Testis (tissue), 3 donors: Measurements from ENCODE around the gene MYO1D. TPM values are rescaled to one million over a fixed set of nuclear protein-coding genes. Genes with fewer than 3 reads are reported as not detected.

Experiments
- DNase-seq: peaks from one replicate; pipeline ENCODE4 v3.0.0-alpha.2; 2019
- H3K27ac ChIP-seq, 2 donors: fragments of 200-600 bp; sonication (generic); one replicate each; pipeline ENCODE4 v1.5.1; 2019
- H3K27me3 ChIP-seq: fragments of 200-600 bp; sonication (generic); one replicate; pipeline ENCODE4 v1.5.1; 2019
- H3K36me3 ChIP-seq: fragments of 200-600 bp; sonication (generic); one replicate; pipeline ENCODE4 v1.5.1; 2017; ENCODE audit warnings: low read depth; ENCODE audit errors: missing control alignments
- H3K4me1 ChIP-seq: fragments of 200-600 bp; sonication (generic); one replicate; pipeline ENCODE4 v1.5.1; 2019
- H3K4me3 ChIP-seq, 2 donors: fragments of 200-600 bp; sonication (generic); one replicate each; pipeline ENCODE4 v1.5.1; 2017 to 2019
- H3K9me3 ChIP-seq: fragments of 200-600 bp; sonication (generic); one replicate; pipeline ENCODE4 v1.5.1; 2017
- POLR2A ChIP-seq: fragments of 450-650 bp; IDR thresholded peaks from one replicate; pipeline ENCODE4 v1.6.1; 2017; ENCODE audit warnings: antibody characterized with exemption, mild to moderate bottlenecking, moderate library complexity
- WGBS, 2 donors: methylation state at CpG; one replicate each; pipeline ENCODE4 v1.1.5; 2018; 5-methylcytosine and 5-hydroxymethylcytosine counted together
- intact Hi-C: fragments of 100-400 bp; cut with DNase I; formaldehyde crosslinking; loops from one replicate; pipeline ENCODE4 v1.15.1; 2023; ENCODE audit warnings: low total_unique reads
- polyA plus RNA-seq: library from polyadenylated mRNA; stranded (reverse); fragments of 350-450 nt; fragmentation: Illumina TruSeq; extraction: RNeasy Lipid Tissue Mini Kit (QIAGEN cat#74804); gene quantifications from one replicate; pipeline ENCODE4 v1.2.3, GENCODE V29; 2014; ENCODE audit warnings: low read depth, low replicate concordance; ENCODE audit not compliant: insufficient read depth
- total RNA-seq, 2 donors: library from RNA; depleted of rRNA; stranded (reverse); fragments of >200 nt; gene quantifications; one replicate each; pipeline ENCODE4 v1.2.3, GENCODE V29; 2016
- TF ChIP-seq, protein P1 (sequence below), 3 experiments: fragments of 450-650 bp in 2 of 3; fragments of 200-600 bp in 1 of 3; sonication (generic) in 1 of 3; IDR thresholded peaks; one replicate each; pipeline ENCODE4 v1.5.1; 2016 to 2019; ENCODE audit warnings: antibody characterized with exemption in 3 of 3, mild to moderate bottlenecking in 2 of 3, moderate library complexity in 1 of 3

Gene MYO1D
- total and polyA plus RNA-seq, 3 donors from 2014 or later = 29.5 to 34.1 (median 33.6) TPM

GRCh38 chr17:32636598-32637218 lies 240.2 kb downstream of the MYO1D start:
- Histone ChIP-seq H3K36me3 (no peaks in the 10 kb centered on the region), H3K27me3 (no peaks in the 10 kb centered on the region), H3K4me1 (no peaks in the 10 kb centered on the region), H3K9me3 (no peaks in the 10 kb centered on the region), H3K27ac (no peak overlapping the region), H3K4me3 (no peak overlapping the region)
- 88 to 89% methylated on average over 5 of the region's 5 CpGs for WGBS, 2 donors
- TF ChIP-seq, protein P1, sequence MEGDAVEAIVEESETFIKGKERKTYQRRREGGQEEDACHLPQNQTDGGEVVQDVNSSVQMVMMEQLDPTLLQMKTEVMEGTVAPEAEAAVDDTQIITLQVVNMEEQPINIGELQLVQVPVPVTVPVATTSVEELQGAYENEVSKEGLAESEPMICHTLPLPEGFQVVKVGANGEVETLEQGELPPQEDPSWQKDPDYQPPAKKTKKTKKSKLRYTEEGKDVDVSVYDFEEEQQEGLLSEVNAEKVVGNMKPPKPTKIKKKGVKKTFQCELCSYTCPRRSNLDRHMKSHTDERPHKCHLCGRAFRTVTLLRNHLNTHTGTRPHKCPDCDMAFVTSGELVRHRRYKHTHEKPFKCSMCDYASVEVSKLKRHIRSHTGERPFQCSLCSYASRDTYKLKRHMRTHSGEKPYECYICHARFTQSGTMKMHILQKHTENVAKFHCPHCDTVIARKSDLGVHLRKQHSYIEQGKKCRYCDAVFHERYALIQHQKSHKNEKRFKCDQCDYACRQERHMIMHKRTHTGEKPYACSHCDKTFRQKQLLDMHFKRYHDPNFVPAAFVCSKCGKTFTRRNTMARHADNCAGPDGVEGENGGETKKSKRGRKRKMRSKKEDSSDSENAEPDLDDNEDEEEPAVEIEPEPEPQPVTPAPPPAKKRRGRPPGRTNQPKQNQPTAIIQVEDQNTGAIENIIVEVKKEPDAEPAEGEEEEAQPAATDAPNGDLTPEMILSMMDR (IDR thresholded peaks at IDR 0.05) = no peak
- no peak for TF ChIP-seq POLR2A
- intact Hi-C loops = no loop called here
- DNase-seq = no peak

GRCh38 chr17:32634167-32634566 lies 242.8 kb downstream of the MYO1D start:
- H3K36me3 ChIP-seq = no peaks in the 10 kb centered on the region
- H3K27me3 ChIP-seq = no peaks in the 10 kb centered on the region
- intact Hi-C loops = no loop called here
- H3K4me1 ChIP-seq = no peaks in the 10 kb centered on the region
- WGBS, 2 donors = 76% methylated on average over 3 of the region's 3 CpGs
- no peak overlapping the region for H3K4me3 ChIP-seq
- no peak overlapping the region for H3K27ac ChIP-seq
- H3K9me3 ChIP-seq = no peaks in the 10 kb centered on the region
- no peak for TF ChIP-seq POLR2A
- TF ChIP-seq, protein P1 (IDR thresholded peaks at IDR 0.05) = no peak
- DNase-seq = no peak

DNA sequence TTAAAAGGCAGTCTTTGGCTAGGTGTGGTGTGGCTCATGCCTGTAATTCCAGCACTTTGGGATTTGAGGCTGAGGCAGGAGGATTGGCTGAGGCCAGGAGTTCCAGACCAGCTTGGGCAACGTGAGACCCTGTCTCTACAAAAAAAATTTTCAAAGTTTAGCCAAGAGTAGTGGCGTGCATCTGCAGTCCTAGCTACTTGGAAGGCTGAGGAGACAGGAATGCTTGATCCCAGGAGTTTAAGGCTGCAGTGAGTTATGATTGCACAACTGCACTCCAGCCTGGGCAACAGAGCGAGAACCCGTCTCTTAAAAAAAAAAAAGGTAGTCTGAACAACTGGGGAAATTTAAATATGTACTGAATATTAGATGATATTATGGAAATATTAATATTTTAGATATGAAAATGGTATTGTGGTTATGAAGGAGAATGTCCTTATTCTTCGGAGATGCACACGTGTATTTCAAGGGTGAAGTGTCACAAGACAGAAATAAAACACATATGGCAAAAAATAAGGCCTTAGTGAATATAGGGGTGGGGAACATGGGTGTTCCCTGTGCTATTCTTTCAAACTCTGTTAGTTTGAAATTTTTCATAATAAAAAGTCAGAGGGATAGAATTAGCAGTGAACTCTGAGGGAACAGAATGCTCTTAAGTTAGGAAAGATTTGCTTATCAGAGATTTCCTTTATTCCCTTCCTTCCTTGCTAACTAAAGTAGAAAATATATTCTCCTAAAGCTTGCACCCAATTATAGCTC lies 245.4 kb downstream of the MYO1D start:
- no peaks in the 10 kb centered on the region for H3K9me3 ChIP-seq
- no peak overlapping the region for H3K4me3 ChIP-seq
- 57 to 61% methylated on average over 6 of the region's 6 CpGs for WGBS, 2 donors
- H3K27me3 ChIP-seq = no peaks in the 10 kb centered on the region
- peaks cover 3% of the 10 kb centered on the region for H3K4me1 ChIP-seq
- TF ChIP-seq, protein P1 (IDR thresholded peaks at IDR 0.05) = no peak
- TF ChIP-seq POLR2A = no peak
- intact Hi-C loops = no loop called here
- no peak for DNase-seq
- H3K27ac ChIP-seq = peak overlapping the region in 1 of 2 donors; percentile 20
- H3K36me3 ChIP-seq = no peaks in the 10 kb centered on the region

- 96 to 98% methylated on average over 11 of the region's 11 CpGs for WGBS, 2 donors
- no peaks in the 10 kb centered on the region for H3K36me3 ChIP-seq
- H3K9me3 ChIP-seq = no peaks in the 10 kb centered on the region
- no peak overlapping the region for H3K4me3 ChIP-seq
- H3K27me3 ChIP-seq = no peaks in the 10 kb centered on the region
- peaks cover 3% of the 10 kb centered on the region for H3K4me1 ChIP-seq
- intact Hi-C loops = no loop called here
- no peak for DNase-seq
- no peak overlapping the region for H3K27ac ChIP-seq
- TF ChIP-seq POLR2A = no peak
- TF ChIP-seq, protein P1 (IDR thresholded peaks at IDR 0.05) = no peak
Observed at GRCh38 chr17:32629563-32630190, 247.2 kb downstream of the MYO1D start.
